GM12801 (cell line): ENCODE measurements around the gene TRAPPC14.

Source experiments
- CTCF ChIP-seq: IDR thresholded peaks from one replicate; pipeline ENCODE4 v1.5.1; 2011; ENCODE audit warnings: control low read depth; ENCODE audit not compliant: insufficient read length; ENCODE audit errors: extremely low read depth

The TRAPPC14 gene

GRCh38 chr7:100174582-100174981, 16.1 kb upstream of the TRAPPC14 start:
- no peak for TF ChIP-seq CTCF

DNA sequence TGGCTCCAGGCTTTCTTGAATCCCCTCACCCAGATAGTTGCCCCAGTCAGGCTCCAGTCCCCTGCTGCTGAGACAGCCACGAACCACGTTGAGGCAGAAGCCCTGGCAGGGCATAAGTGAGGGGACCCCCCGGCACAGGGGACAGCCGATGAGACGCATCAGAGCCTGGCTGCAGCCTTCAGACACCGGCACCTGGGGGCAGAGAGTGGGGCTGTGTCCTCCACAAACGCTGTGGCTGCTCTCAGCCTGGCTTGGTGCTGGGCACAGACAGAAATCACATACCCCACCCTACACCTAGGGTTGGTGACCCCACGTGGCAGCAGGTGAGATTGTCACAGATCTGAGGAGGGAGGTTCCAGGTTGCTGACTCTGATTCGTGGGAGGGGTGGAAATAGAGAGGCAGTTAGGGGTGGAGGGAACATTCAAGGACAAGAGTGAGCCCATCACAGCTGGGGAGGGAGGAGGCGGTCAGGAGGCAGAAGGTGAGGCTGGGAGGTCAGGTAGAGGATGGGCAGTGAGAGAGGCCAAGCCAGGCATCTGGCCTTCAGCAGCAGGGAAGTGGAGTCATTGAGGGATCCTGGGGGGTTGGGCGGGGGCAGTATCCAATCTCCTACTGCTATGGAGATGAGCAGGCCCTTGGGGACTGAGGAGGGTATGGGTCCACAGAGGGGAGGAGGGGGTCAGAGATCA, 15.4 kb upstream of the TRAPPC14 start:
- TF ChIP-seq CTCF: no peak

GRCh38 chr7:100171840-100172239, 13.3 kb upstream of the TRAPPC14 start:
- no peak for TF ChIP-seq CTCF

DNA sequence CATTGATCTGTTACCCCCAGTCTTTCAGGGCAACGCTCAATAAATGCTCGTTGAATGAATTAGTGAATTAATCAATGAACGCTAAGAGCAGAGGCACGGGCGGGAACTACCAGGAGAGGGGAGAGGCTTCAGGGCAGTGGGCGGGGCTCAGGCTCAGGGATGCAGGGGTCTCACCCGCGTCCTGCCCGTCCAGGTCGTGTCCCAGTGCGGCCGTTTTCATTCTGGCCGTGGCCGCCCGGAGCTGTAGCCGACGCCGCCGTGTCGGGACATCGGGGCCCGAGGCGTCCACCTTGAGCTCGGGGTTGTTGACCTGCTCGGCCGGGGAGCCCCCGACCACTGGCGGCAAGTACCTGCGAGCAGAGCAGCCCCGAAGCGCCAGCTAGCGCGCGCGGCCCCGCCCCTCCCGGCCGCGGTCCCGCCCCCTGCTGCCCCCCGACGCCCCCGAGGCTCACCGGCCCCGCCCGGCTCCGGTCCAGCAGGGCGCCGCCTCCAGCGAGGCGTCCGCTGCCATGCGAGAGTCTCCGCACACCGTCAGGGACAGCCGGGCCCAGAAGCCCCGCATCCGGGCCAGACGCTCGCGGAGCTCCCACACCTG, 12.7 kb upstream of the TRAPPC14 start:
- TF ChIP-seq CTCF: no peak

GRCh38 chr7:100170101-100170897, 11.8 kb upstream of the TRAPPC14 start:
- no peak for TF ChIP-seq CTCF

- TF ChIP-seq CTCF: no peak
These were observed 10.8 kb upstream of the TRAPPC14 start for GRCh38 chr7:100169147-100169850.

DNA sequence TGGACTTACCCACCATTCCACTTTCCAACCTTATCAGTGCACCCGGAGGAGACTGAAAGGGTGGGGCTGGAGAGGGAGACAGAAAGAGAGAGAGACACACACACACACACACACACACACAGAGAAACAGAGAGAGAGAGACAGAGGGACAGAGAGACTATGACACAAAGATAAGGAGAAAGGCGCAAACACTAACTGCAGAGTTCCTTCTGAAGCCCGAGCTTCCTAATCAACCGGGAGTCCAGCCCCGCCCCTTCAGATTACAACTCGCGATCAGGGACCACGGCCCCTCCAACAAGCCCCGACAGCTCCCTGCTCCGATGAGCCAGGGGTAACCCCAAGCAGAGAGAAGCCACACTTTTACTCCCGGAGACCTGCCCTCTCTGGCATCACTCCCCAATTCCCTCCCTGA, 9.4 kb upstream of the TRAPPC14 start:
- no peak for TF ChIP-seq CTCF
